ENCODE measurements around the gene TTC5.
"Not testable (repeated sequence)": the region's sequence is repeated elsewhere in the genome, so short reads cannot be mapped to it uniquely, and the experiment has no call there.

The TTC5 gene

GRCh38 chr14:20302042-20302755 is 3.6 kb downstream of the TTC5 start:
- DNase-seq (ENCODE audit: low spot score): no peak

- DNase-seq (ENCODE audit: low spot score): no peak
Measured at GRCh38 chr14:20295067-20295466, 10.7 kb downstream of the TTC5 start.

- no peak for DNase-seq (ENCODE audit: low spot score)
Measured at GRCh38 chr14:20294636-20295035, 11.1 kb downstream of the TTC5 start.

- DNase-seq (ENCODE audit: low spot score): not testable (repeated sequence)
Measured at GRCh38 chr14:20281998-20282397, 23.8 kb downstream of the TTC5 start.

GRCh38 chr14:20280265-20280664 is 25.5 kb downstream of the TTC5 start:
- not testable (repeated sequence) for DNase-seq (ENCODE audit: low spot score)

GRCh38 chr14:20278414-20278813 is 27.3 kb downstream of the TTC5 start:
- DNase-seq (ENCODE audit: low spot score): no peak

GRCh38 chr14:20277409-20277808 is 28.3 kb downstream of the TTC5 start:
- DNase-seq (ENCODE audit: low spot score): no peak

- DNase-seq (ENCODE audit: low spot score): no peak
Measured at GRCh38 chr14:20274062-20274461, 31.7 kb downstream of the TTC5 start.

- not testable (repeated sequence) for DNase-seq (ENCODE audit: low spot score)
Measured at GRCh38 chr14:20264361-20264760, 41.4 kb downstream of the TTC5 start.

GRCh38 chr14:20262642-20263128 is 43.1 kb downstream of the TTC5 start:
- no peak for DNase-seq (ENCODE audit: low spot score)

GRCh38 chr14:20247646-20248246 is 58.0 kb downstream of the TTC5 start:
- DNase-seq (ENCODE audit: low spot score): no peak
